B cell (primary cell): ENCODE measurements around the gene PYCARD.

ENCODE experiments used
- CTCF ChIP-seq: fragments of 200-600 bp; IDR thresholded peaks from one replicate; pipeline ENCODE4 v1.8.0; 2022; ENCODE audit warnings: antibody characterized with exemption, mild to moderate bottlenecking
- EZH2 ChIP-seq: IDR thresholded peaks from 2 replicates; pipeline ENCODE4 v1.6.1; 2012; ENCODE audit warnings: borderline replicate concordance, low read depth, mild to moderate bottlenecking, moderate library complexity, low read length; ENCODE audit not compliant: insufficient read depth, poor library complexity, severe bottlenecking

DNA sequence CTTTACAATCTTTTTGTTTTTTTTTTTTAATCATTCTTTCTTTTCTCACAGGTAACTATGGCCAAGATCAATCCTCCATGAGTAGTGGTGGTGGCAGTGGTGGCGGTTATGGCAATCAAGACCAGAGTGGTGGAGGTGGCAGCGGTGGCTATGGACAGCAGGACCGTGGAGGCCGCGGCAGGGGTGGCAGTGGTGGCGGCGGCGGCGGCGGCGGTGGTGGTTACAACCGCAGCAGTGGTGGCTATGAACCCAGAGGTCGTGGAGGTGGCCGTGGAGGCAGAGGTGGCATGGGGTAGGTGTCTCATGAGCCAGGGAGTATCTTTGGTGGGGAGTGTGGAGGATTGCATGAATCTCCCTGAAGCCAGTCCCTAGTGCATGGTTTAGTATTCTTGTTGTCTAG is 17.7 kb downstream of the PYCARD start:
- TF ChIP-seq CTCF: no peak
- no peak for TF ChIP-seq EZH2
